NCI-H510A (cell line): ENCODE results near the gene GRM4.
"Not testable (repeated sequence)": the region's sequence is repeated elsewhere in the genome, so short reads cannot be mapped to it uniquely, and the experiment has no call there.

ENCODE experiments used
- DNase-seq: peaks from one replicate; lab custom pipeline; 2025; lab: John Stamatoyannopoulos, UW

Gene GRM4

GRCh38 chr6:34146021-34146782 is at the start of gene GRM4:
Gene GRM4 (minus strand): TSS chr6:34146087. CDS start chr6:34133496, 12,591 bp downstream.
- no peak for DNase-seq

- DNase-seq = no peak
Measured at GRCh38 chr6:34194772-34195171, 48.9 kb upstream of the GRM4 start.

- no peak for DNase-seq
Measured at GRCh38 chr6:34190504-34191122, 44.7 kb upstream of the GRM4 start.

DNA sequence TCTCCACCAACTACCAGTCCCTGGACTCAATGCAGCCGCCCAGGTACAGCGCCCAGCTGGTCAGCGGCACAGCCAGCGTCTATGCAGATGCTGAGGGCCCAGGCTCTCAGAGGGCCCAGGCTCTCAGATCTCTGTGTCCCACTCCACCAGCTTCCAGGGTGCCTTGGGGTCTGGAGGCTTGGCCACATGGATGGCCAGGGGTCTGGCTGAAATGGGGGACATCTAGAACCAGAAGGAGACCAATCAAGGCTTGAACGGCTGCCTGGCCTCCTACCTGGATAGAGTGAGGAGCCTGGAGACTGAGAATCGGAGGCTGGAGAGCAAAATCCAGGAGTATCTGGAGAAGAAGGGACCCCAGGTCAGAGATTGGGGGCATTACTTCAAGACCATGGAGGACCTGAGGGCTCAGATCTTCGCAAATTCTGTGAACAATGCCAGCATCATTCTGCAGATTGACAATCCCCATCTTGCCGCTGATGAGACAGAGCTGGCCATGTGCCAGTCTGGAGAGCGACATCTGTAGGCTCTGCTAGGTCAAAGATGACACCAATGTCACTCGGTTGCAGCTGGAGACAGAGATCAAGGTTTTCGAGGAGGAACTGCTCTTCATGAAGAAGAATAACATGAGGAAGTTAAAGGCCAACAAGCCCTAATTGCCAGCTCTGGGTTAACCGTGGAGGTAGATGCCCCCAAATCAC is 44.1 kb upstream of the GRM4 start:
- DNase-seq = no peak

- not testable (repeated sequence) for DNase-seq
Measured at GRCh38 chr6:34184726-34185125, 38.8 kb upstream of the GRM4 start.

DNA sequence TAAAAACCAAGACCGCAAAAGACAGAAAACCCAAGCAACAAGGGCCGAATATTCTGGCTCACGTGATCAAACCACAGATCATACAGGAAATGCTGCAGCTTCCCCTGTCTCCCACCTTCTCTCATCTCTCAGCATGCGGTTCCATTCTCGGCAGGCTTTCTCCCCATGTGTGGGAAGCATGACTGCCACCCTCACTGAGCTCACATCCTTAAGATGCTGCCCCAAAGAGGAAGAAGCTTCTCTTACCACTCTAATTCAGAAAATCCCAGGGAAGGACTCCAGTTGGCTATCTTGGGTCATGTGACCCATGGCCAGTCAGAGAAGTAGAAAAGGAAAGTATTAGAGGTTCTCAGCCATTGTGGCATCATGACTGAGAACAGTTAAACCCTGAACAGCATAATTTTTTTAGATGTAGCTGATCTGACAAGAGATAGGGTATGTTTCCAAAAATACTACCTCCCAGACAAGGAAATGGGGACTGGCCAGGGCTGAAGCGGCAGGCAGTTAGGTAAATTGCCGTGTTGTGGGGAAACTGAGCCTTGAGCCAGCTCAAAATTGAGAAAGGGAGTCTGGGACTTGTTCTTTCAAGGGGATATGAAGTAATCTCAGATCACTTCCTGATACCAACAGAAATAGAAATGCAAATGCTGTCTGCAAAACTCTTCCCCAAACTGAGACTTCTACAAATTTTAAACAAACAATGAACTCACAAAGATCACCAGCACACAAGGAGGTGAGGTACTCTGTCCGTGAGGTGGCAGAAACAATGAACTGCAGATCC is 37.1 kb upstream of the GRM4 start:
- no peak for DNase-seq

- DNase-seq = no peak
Measured at GRCh38 chr6:34181908-34182307, 36.0 kb upstream of the GRM4 start.

DNA sequence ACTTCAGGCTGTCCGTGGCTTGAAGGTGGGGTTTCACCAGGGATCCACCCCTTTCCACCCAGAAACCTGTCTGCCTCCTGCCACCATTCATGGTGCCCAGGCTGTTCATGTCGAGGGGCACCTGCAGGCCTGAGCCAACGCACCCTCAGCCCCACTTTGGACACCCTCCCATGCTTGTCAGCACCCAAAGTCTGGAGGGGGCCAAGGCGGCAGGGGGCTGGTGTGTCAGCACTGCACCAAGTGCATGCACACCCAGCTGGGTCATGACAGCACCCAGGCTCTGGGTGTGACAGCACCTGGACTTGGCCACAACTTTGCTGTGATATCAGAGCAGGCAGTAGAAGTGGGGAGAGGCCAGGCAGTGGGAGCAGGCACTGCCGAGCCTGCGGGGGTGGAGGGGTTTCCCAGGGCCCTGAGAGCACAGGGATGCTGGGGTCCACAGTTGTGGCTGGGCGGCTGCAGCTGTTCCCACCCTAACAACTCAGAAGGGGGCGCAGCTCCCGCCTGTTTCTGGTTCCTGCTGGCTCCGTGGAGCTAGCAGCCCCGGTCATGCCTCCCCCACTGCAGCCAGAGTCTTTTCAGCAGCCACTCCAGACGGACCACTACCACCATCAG is 33.3 kb upstream of the GRM4 start:
- DNase-seq = no peak

DNA sequence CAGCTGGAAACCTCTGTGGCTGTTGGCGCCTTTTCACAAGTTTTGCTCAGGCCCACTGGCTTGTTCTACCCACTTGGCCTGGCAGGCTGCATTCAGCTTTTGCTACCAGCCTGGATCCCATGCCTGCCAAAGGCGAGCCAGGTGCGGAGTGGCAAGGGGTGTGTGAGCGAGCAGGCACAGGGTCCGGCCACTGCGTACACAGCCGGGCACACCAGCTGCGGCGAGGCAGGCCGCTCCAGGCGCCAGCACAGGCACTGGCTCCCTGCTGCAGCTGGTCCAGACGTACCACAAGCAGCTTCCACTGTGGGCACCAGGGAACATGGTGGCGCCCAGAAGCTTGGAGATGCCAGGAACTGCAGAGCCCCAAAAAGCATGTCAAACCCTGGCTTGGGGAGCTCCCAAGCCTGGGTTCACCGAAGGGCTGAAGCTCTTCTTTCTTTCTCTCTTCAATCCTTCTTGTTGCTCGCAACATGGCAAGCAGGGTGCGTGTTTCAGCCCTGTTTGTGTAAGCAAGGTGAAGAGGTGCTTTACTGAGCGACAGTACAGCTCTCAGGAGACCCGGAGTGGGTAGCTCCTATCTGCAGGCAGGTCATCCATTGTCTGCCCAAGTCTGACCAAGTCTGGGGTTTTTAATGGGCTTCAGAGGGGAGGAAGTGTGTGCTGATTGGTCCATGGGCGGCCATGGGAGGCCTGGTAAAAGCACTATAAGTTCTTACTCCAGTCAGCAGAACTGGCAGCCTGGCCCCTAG is 32.6 kb upstream of the GRM4 start:
- no peak for DNase-seq

- DNase-seq = no peak
Measured at GRCh38 chr6:34177181-34177591, 31.3 kb upstream of the GRM4 start.

GRCh38 chr6:34176261-34177031 is 30.6 kb upstream of the GRM4 start:
- no peak for DNase-seq

GRCh38 chr6:34174846-34175399 is 29.0 kb upstream of the GRM4 start:
- no peak for DNase-seq

GRCh38 chr6:34172961-34173775 is 27.3 kb upstream of the GRM4 start:
- no peak for DNase-seq

GRCh38 chr6:34170346-34170745 is 24.5 kb upstream of the GRM4 start:
- DNase-seq = no peak

DNA sequence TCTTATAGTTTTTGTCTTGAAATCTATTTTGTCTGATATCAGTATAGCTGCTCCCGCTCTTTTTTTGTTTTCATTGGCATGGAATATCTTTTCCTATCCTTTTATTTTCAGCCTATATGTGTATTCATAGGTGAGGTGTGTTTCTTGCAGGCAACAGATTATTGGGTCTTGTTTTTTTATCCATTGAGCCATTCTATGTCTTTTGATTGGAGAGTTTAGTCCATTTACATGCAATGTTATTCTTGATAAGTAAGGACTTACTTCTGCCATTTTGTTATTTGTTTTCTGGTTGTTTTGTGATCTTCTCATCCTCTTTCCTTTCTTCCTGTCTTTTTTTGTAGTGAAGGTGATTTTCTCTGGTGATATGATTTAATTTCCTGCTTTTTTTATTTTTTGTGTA is 24.0 kb upstream of the GRM4 start:
- no peak for DNase-seq

DNA sequence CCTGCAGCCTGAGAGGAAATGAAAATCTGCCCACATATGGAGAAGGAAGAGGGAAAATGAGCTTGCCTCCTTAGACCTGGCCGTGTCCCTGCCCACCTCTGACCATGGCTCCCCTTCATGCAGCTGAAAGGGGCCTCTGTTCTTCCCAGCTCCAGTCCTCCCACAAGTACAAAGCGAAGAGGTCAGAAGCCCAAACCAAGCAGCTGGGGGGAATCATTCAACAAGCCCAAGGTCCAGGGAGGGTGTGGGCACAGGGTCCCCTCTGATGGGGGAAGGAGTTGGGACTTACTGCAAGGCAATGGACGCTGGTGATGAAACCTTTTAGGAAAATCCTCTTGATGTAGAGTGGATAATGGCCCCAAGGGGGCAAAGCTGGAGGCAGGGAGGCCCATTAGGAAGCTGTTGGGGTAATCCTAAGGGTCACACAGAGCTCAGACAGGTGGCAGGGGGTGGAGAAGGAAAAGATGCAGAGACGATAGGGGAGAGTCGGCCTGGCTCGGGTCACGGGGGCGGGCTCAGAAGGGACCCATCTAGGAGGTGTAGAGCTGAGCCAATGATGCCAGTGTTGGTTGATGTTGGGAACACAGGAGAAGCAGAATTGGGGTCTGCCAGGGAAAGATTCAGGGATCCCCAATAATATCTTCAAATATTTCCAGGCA is 16.1 kb upstream of the GRM4 start:
- DNase-seq = no peak

DNA sequence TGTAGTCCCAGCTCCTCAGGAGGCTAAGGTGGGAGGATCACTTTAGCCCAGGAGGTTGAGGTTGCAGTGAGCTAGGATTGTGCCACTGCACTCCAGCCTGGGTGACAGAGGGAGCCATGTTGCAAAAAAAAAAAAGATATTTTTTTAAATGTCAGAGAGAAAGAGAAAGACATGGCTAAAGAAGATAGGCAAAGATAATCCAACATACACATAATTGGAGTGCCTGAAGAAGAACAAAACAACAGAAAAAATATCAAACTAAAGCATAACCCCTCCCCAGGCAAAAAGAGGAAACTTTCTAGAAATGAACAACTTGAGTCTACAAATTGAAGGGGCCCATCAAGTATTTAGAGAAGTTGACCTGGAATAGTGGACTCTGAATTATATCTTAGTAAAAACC is 14.0 kb upstream of the GRM4 start:
- no peak for DNase-seq

GRCh38 chr6:34158876-34159275 is 13.0 kb upstream of the GRM4 start:
- no peak for DNase-seq

DNA sequence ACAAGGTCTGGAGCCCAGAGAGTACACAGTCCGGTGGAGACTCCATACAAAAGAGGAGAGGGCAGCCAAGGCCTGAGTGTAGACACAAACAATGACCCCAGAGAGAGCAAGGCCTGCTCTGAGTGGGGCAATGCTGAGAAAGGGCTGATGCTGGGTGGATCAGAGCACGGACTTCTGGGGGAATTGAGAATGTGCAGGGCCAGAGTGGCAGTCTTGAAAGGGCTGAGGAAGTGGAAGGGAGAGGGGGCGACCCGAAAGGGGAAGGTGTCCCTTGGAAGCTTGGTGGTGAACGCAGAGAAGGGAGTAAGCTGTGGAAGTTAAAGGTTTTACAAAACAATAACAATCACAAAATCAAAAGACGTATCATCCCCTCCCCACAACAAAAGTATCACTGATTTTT is 12.0 kb upstream of the GRM4 start:
- no peak for DNase-seq
